Lower lobe of right lung (tissue), 2 donors: Measurements from ENCODE around the gene TMEM132A. TPM values are rescaled to one million over a fixed set of nuclear protein-coding genes. Genes with fewer than 3 reads are reported as not detected.
"Not testable (repeated sequence)": the region's sequence is repeated elsewhere in the genome, so short reads cannot be mapped to it uniquely, and the experiment has no call there.

Source experiments
- ATAC-seq, 2 donors: fragments of 200-7000 bp; cut with Tn5 transposase; one replicate each; pipeline ENCODE4 v1.9.1; 2020 to 2022; ENCODE audit warnings: mild to moderate bottlenecking in 2 of 2, moderate library complexity in 2 of 2
- DNase-seq: peaks from one replicate; pipeline ENCODE4 v3.0.0-alpha.2; 2020
- H3K27ac ChIP-seq: fragments of 200-600 bp; one replicate; pipeline ENCODE4 v1.8.0; 2022
- H3K27me3 ChIP-seq: fragments of 200-600 bp; one replicate; pipeline ENCODE4 v1.8.0; 2022; ENCODE audit warnings: low read depth
- H3K36me3 ChIP-seq: fragments of 200-600 bp; one replicate; pipeline ENCODE4 v1.8.0; 2022; ENCODE audit warnings: mild to moderate bottlenecking
- H3K4me1 ChIP-seq: fragments of 200-600 bp; one replicate; pipeline ENCODE4 v1.8.0; 2022
- H3K4me3 ChIP-seq: fragments of 200-600 bp; one replicate; pipeline ENCODE4 v1.8.0; 2022; ENCODE audit warnings: mild to moderate bottlenecking
- H3K9me3 ChIP-seq: fragments of 200-600 bp; one replicate; pipeline ENCODE4 v1.8.0; 2022
- CTCF ChIP-seq: fragments of 200-600 bp; IDR thresholded peaks from one replicate; pipeline ENCODE4 v1.8.0; 2022; ENCODE audit warnings: antibody characterized with exemption, mild to moderate bottlenecking
- intact Hi-C: fragments of 100-400 bp; cut with DNase I; formaldehyde crosslinking; loops from one replicate; pipeline ENCODE4 v1.11.0; 2022
- total RNA-seq: library from RNA; stranded (reverse); fragmentation: NEBNext Ultra II Directional; extraction: Animal tissue kit (Norgen Biotek cat#: 25700); gene quantifications from one replicate; pipeline ENCODE4 v1.2.1, GENCODE V29; 2021
- donor health status: DM: no; HTN: yes; CAD: no; lungs with severe emphysema.

TMEM132A gene
- total RNA-seq, 1 donor from 2014 or later, result 13.9 TPM

DNA sequence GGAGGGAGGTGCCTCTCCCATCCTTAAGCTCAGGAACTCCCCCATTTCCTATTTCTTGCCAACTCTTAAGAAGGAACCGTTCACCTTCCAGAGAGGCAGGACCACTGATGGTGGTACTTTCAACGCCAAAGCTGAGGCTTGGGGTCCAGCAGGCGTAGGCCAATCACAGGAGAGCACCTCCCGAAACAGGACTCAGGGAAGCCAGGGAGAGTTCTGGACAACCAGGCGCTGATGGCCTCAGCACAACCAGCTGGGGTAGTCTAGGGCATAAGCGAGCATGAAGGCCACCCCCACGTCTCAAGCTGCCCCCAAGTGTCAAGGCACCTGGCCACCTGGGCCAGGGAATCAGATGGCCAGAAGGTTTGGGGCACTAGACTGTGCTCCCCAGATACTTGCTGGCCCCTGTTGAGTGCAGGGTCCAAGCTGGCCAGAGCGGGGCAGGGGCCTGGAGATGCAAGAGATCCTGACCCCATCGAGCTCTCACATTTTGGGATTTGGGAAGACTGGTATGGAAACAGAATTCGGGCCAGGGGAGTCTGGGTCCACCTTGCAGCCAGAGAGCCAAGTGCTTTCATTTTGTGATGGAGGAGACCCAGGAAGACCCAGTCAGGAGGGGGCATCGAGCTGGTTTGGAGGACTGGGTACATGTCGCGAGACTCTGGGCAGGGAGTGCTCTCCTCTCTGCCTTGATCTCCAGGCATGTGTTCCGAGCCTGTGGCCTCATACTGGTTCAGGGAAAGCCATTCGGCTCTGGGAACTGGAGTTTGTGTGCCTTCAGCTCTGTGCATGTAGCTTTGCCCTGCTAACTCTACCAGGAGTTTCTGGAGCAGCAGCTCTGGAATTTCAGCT, 48.1 kb downstream of the TMEM132A start:
- no peak for TF ChIP-seq CTCF
- Histone ChIP-seq H3K36me3 (no peaks in the 10 kb centered on the region), H3K4me1 (no peaks in the 10 kb centered on the region), H3K27ac (peak overlapping the region; percentile 38), H3K4me3 (peak overlapping the region; percentile 36), H3K27me3 (no peaks in the 10 kb centered on the region), H3K9me3 (no peaks in the 10 kb centered on the region)
- DNase-seq (no peak), ATAC-seq (peak in 1 of 2 donors; percentile 11)
- intact Hi-C loops, result no loop called here

GRCh38 chr11:60973699-60974098, 49.4 kb downstream of the TMEM132A start:
- Histone ChIP-seq H3K4me1 (peaks cover 6% of the 10 kb centered on the region), H3K36me3 (no peaks in the 10 kb centered on the region), H3K9me3 (no peaks in the 10 kb centered on the region), H3K4me3 (peak overlapping the region; percentile 36), H3K27me3 (no peaks in the 10 kb centered on the region), H3K27ac (no peak overlapping the region)
- intact Hi-C loops, result no loop called here
- DNase-seq (no peak), ATAC-seq (no peak)
- TF ChIP-seq CTCF, result no peak

DNA sequence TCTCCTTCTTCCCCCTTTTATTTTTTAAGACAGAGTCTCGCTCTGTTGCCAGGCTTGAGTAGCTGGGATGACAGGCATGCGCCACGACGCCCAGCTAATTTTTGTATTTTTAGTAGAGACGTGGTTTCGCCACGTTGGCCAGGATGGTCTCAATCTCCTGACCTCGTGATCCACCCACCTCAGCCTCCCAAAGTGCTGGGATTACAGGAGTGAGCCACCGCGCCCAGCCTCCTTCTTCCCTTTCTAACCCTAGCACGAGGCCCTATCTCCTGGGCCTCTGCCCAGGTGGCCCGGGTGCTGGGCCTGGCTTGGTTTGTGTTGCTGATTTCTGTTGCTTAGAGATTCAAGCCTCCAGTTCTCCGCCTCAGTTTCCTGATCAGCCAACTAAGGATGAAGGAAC, 50.1 kb downstream of the TMEM132A start:
- DNase-seq, H3K4me1 ChIP-seq, H3K36me3 ChIP-seq, H3K9me3 ChIP-seq, ATAC-seq, H3K27me3 ChIP-seq, intact Hi-C loops, H3K27ac ChIP-seq: not testable (repeated sequence)
- peak overlapping the region; percentile 36 for H3K4me3 ChIP-seq

DNA sequence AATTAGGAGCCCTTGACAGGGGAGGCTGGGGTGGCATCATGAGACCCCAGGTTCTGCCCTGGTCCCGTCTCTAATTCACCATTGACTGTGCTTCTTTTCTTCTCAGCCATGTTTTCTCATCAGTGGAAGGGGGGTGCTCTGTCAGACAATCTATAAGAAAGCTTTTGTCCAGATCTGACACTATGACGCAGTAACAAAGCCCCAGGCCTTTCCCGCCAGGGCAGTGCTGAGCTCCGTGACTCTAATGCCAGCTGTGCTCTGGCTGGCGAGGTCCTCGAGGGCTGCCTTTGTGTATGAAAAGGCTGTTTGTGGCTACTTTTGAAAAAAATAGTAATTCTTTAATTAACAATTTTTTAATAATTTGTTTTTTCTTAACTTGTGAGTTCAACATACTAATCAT, 50.5 kb downstream of the TMEM132A start:
- no peaks in the 10 kb centered on the region for H3K27me3 ChIP-seq
- DNase-seq (no peak), ATAC-seq (no peak)
- peaks cover 6% of the 10 kb centered on the region for H3K4me1 ChIP-seq
- no peaks in the 10 kb centered on the region for H3K9me3 ChIP-seq
- no peaks in the 10 kb centered on the region for H3K36me3 ChIP-seq
- H3K4me3 ChIP-seq, result no peak overlapping the region
- no peak overlapping the region for H3K27ac ChIP-seq
- TF ChIP-seq CTCF, result no peak
- intact Hi-C loops, result no loop called here

DNA sequence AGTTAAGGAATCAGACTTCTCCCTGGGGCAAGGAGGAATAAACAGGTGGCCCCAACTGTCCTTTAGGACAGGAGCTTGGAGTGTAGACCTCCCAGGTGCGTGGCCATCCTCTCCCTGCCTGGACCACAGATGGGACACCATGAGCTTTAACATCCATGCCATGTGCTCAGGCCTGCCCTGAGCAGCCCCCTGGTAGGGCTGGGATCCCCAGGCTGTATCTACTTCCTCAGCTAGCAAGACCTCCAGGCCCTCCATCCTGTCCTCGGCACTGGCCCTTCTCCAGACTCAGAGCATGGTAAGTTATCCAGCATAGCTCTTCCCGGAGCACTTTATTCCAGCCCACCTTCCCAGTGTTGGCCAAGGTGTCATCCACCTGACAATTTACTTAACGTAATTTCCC, 53.0 kb downstream of the TMEM132A start:
- no peaks in the 10 kb centered on the region for H3K27me3 ChIP-seq
- no peak for TF ChIP-seq CTCF
- intact Hi-C loops, result no loop called here
- no peak overlapping the region for H3K27ac ChIP-seq
- H3K4me1 ChIP-seq, result peaks cover 6% of the 10 kb centered on the region
- H3K36me3 ChIP-seq, result no peaks in the 10 kb centered on the region
- DNase-seq (no peak), ATAC-seq (no peak)
- H3K9me3 ChIP-seq, result no peaks in the 10 kb centered on the region
- no peak overlapping the region for H3K4me3 ChIP-seq

DNA sequence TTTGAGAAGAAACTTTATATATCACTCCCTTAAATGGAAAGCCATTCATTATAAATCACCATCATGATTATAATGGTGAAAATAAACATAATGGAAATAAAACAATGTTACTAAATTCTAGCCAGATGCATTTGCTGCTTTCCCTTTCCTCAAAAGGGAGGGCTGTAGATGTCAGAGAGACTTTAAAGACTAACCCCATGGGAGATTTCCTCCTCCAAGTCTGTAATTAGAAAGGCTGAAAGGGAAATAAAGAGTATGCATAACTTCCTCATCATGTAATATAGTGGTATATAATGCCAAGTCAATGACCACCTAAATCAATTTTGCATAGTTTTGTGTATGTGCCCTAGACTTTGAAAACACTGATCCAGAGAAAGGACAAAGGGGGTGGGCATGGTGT, 53.6 kb downstream of the TMEM132A start:
- Histone ChIP-seq H3K9me3 (no peaks in the 10 kb centered on the region), H3K36me3 (no peaks in the 10 kb centered on the region), H3K4me3 (no peak overlapping the region), H3K27ac (no peak overlapping the region), H3K27me3 (no peaks in the 10 kb centered on the region), H3K4me1 (peaks cover 6% of the 10 kb centered on the region)
- intact Hi-C loops, result no loop called here
- ATAC-seq (no peak), DNase-seq (no peak)
- no peak for TF ChIP-seq CTCF
